Colonic mucosa (tissue), 4 donors: Measurements from ENCODE around the gene PPIH. TPM values are rescaled to one million over a fixed set of nuclear protein-coding genes. Genes with fewer than 3 reads are reported as not detected.

Experiments
- DNase-seq: peaks from one replicate; pipeline ENCODE4 v3.0.0-alpha.2; 2020
- H3K27ac ChIP-seq: fragments of 200-600 bp; one replicate; pipeline ENCODE4 v1.8.0; 2021
- H3K27me3 ChIP-seq: fragments of 200-600 bp; one replicate; pipeline ENCODE4 v1.8.0; 2021
- H3K36me3 ChIP-seq: fragments of 200-600 bp; one replicate; pipeline ENCODE4 v1.8.0; 2021
- H3K4me1 ChIP-seq: fragments of 200-600 bp; one replicate; pipeline ENCODE4 v1.8.0; 2021; ENCODE audit warnings: mild to moderate bottlenecking
- H3K4me3 ChIP-seq: fragments of 200-600 bp; one replicate; pipeline ENCODE4 v1.8.0; 2021
- H3K9ac ChIP-seq, 2 donors: one replicate each; pipeline ENCODE4 v1.7.0; 2013; ENCODE audit warnings: control low read depth in 2 of 2, low read depth in 2 of 2, low read length in 2 of 2
- H3K9me3 ChIP-seq: fragments of 200-600 bp; one replicate; pipeline ENCODE4 v1.8.0; 2021
- CTCF ChIP-seq: fragments of 200-600 bp; IDR thresholded peaks from one replicate; pipeline ENCODE4 v1.8.0; 2022; ENCODE audit warnings: antibody characterized with exemption, mild to moderate bottlenecking
- intact Hi-C: fragments of 100-400 bp; cut with DNase I; formaldehyde crosslinking; loops from one replicate; pipeline ENCODE4 v1.14.1; 2022
- total RNA-seq, 2 donors: library from RNA; stranded (reverse); fragmentation: NEBNext Ultra II Directional in 1 of 2; extraction: Animal tissue kit (Norgen Biotek cat#: 25700) in 1 of 2; gene quantifications; one replicate each; pipeline ENCODE4 v1.2.1, GENCODE V29; 2021
- donor health status: healthy.
- donor health status: DM: no; HTN: no; CAD: no.
- donor health status: DM: no; HTN: no; CAD: no.

Gene PPIH
- total RNA-seq, 2 donors from 2014 or later, result 35.0 to 70.8 TPM

GRCh38 chr1:42669936-42670335, 11.7 kb downstream of the PPIH start:
- peaks cover 13% of the 10 kb centered on the region for H3K36me3 ChIP-seq
- H3K27ac ChIP-seq, result no peak overlapping the region
- no peaks in the 10 kb centered on the region for H3K9me3 ChIP-seq
- no peak for TF ChIP-seq CTCF
- H3K4me1 ChIP-seq, result no peaks in the 10 kb centered on the region
- H3K4me3 ChIP-seq, result no peak overlapping the region
- H3K27me3 ChIP-seq, result no peaks in the 10 kb centered on the region
- DNase-seq, result no peak
- intact Hi-C loops, result no loop called here
- no peak overlapping the region for H3K9ac ChIP-seq

- no peaks in the 10 kb centered on the region for H3K27me3 ChIP-seq
- H3K9me3 ChIP-seq, result no peaks in the 10 kb centered on the region
- H3K27ac ChIP-seq, result no peak overlapping the region
- peaks cover 13% of the 10 kb centered on the region for H3K36me3 ChIP-seq
- DNase-seq, result no peak
- TF ChIP-seq CTCF, result no peak
- H3K4me3 ChIP-seq, result no peak overlapping the region
- no peak overlapping the region for H3K9ac ChIP-seq
- no peaks in the 10 kb centered on the region for H3K4me1 ChIP-seq
- intact Hi-C loops, result no loop called here
These were observed 12.2 kb downstream of the PPIH start for GRCh38 chr1:42670425-42670824.

GRCh38 chr1:42674214-42674613, 16.0 kb downstream of the PPIH start:
- Histone ChIP-seq H3K4me1 (no peaks in the 10 kb centered on the region), H3K9me3 (no peaks in the 10 kb centered on the region), H3K27ac (no peak overlapping the region), H3K36me3 (no peaks in the 10 kb centered on the region), H3K4me3 (no peak overlapping the region), H3K9ac (no peak overlapping the region), H3K27me3 (no peaks in the 10 kb centered on the region)
- no peak for DNase-seq
- TF ChIP-seq CTCF, result no peak
- intact Hi-C loops, result no loop called here

- no peak overlapping the region for H3K4me3 ChIP-seq
- H3K4me1 ChIP-seq, result no peaks in the 10 kb centered on the region
- no peaks in the 10 kb centered on the region for H3K36me3 ChIP-seq
- TF ChIP-seq CTCF, result no peak
- no peaks in the 10 kb centered on the region for H3K27me3 ChIP-seq
- no peak overlapping the region for H3K9ac ChIP-seq
- intact Hi-C loops, result no loop called here
- H3K9me3 ChIP-seq, result no peaks in the 10 kb centered on the region
- DNase-seq, result no peak
- no peak overlapping the region for H3K27ac ChIP-seq
These were observed 16.5 kb downstream of the PPIH start for GRCh38 chr1:42674682-42675081.

- H3K36me3 ChIP-seq, result no peaks in the 10 kb centered on the region
- H3K4me3 ChIP-seq, result no peak overlapping the region
- no peak overlapping the region for H3K27ac ChIP-seq
- no peaks in the 10 kb centered on the region for H3K9me3 ChIP-seq
- intact Hi-C loops, result no loop called here
- H3K27me3 ChIP-seq, result no peaks in the 10 kb centered on the region
- no peak for DNase-seq
- no peaks in the 10 kb centered on the region for H3K4me1 ChIP-seq
- no peak for TF ChIP-seq CTCF
- no peak overlapping the region for H3K9ac ChIP-seq
These were observed 17.2 kb downstream of the PPIH start for GRCh38 chr1:42675467-42675866.
